Endothelial cell of umbilical vein (primary cell): ENCODE data around the gene LATS2. TPM values are rescaled to one million over a fixed set of nuclear protein-coding genes. Genes with fewer than 3 reads are reported as not detected.

Source experiments
- BruUV-seq: library from RNA; stranded (reverse); fragments of 400-500 nt; replicated peaks from 2 replicates; lab custom pipeline; 2021; lab: Mats Ljungman, UMichigan
- CTCF ChIA-PET: fragments of 300-600, 350-600 bp; sonication (Branson Sonifier 250); formaldehyde crosslinking; loops from one replicate; lab custom pipeline; 2021; ENCODE audit warnings: antibody characterized with exemption, inconsistent platforms; lab: Charles Lee
- POLR2A ChIA-PET: fragments of 300-600, 350-600 bp; sonication (Branson Sonifier 250); formaldehyde crosslinking; loops from one replicate; lab custom pipeline; 2021; ENCODE audit warnings: antibody characterized with exemption, inconsistent platforms; lab: Charles Lee
- DNase-seq: peaks from one replicate; pipeline ENCODE4 v3.0.0-alpha.2; 2011; ENCODE audit warnings: low read depth, low spot score
- FAIRE-seq: peaks from 2 replicates; lab custom pipeline; 2011; peaks lifted over from hg19 to GRCh38; lab: Jason Lieb, UNC
- H2AFZ ChIP-seq: 2 replicates; pipeline ENCODE4 v1.6.0; 2012; ENCODE audit warnings: low read depth, low read length, control low read depth, inconsistent platforms
- H3K27ac ChIP-seq: 2 replicates; pipeline ENCODE4 v1.5.1; 2011; ENCODE audit warnings: low read depth, mild to moderate bottlenecking, control low read depth, low read length, moderate library complexity; ENCODE audit not compliant: insufficient read depth
- H3K27me3 ChIP-seq, 2 experiments: 2 replicates each; pipeline versions ENCODE4 v1.6.0 to v1.6.1; 2011; ENCODE audit warnings: low read length in 2 of 2, mixed read lengths in 1 of 2; ENCODE audit not compliant: control insufficient read depth in 2 of 2, insufficient read depth in 2 of 2
- H3K36me3 ChIP-seq, 2 experiments: 2 replicates in 1 of 2; 3 replicates in 1 of 2; pipeline ENCODE4 v1.5.1; 2011; ENCODE audit warnings: low read length in 2 of 2, mild to moderate bottlenecking in 1 of 2, moderate library complexity in 1 of 2; ENCODE audit not compliant: control insufficient read depth in 2 of 2, insufficient read depth in 2 of 2; ENCODE audit errors: extremely low read depth in 1 of 2
- H3K4me1 ChIP-seq: 3 replicates; pipeline ENCODE4 v1.5.1; 2011; ENCODE audit warnings: mild to moderate bottlenecking, low read length; ENCODE audit not compliant: control insufficient read depth, insufficient read depth; ENCODE audit errors: extremely low read depth
- H3K4me2 ChIP-seq: 2 replicates; pipeline ENCODE4 v1.6.1; 2011; ENCODE audit warnings: low read length, control low read depth, mixed read lengths; ENCODE audit not compliant: insufficient read depth
- H3K4me3 ChIP-seq, 3 experiments: fragments of 200-600 bp in 1 of 3; sonication (generic), shearing (Covaris generic) in 1 of 3; replicated peaks in 1 of 3; 2 replicates each; pipeline ENCODE4 v1.5.1; 2011 to 2016; ENCODE audit warnings: control low read depth in 3 of 3, low read length in 3 of 3, mild to moderate bottlenecking in 2 of 3, inconsistent platforms in 1 of 3, low read depth in 1 of 3, moderate library complexity in 1 of 3; ENCODE audit not compliant: insufficient read depth in 1 of 3
- H3K79me2 ChIP-seq: 2 replicates; pipeline ENCODE4 v1.6.0; 2012; ENCODE audit warnings: low read length, inconsistent platforms; ENCODE audit not compliant: control insufficient read depth, insufficient read depth
- H3K9ac ChIP-seq: replicated peaks from 2 replicates; pipeline ENCODE3; 2011; ENCODE audit warnings: low read length, control low read depth; ENCODE audit not compliant: insufficient read depth; ENCODE audit errors: extremely low read depth
- H3K9me1 ChIP-seq: replicated peaks from 3 replicates; pipeline ENCODE4 v1.6.0; 2011; ENCODE audit warnings: mild to moderate bottlenecking, low read length; ENCODE audit not compliant: control insufficient read depth, insufficient read depth; ENCODE audit errors: extremely low read depth
- H3K9me3 ChIP-seq: replicated peaks from 2 replicates; pipeline ENCODE4 v1.5.1; 2012; ENCODE audit warnings: low read length, inconsistent platforms; ENCODE audit not compliant: control insufficient read depth, insufficient read depth
- H4K20me1 ChIP-seq: replicated peaks from 2 replicates; pipeline ENCODE3; 2011; ENCODE audit warnings: mild to moderate bottlenecking, low read length; ENCODE audit not compliant: control insufficient read depth, insufficient read depth; ENCODE audit errors: extremely low read depth
- CTCF ChIP-seq, 2 donors: IDR thresholded peaks; 1 replicate in 1 of 2; 2 replicates in 1 of 2; pipeline ENCODE4 v1.5.1; 2011; ENCODE audit warnings: low read length in 2 of 2, mild to moderate bottlenecking in 2 of 2, moderate library complexity in 2 of 2, control low read depth in 1 of 2, inconsistent platforms in 1 of 2, low read depth in 1 of 2; ENCODE audit not compliant: insufficient read depth in 1 of 2; ENCODE audit errors: extremely low read depth in 1 of 2
- EZH2 ChIP-seq: IDR thresholded peaks from 2 replicates; pipeline ENCODE4 v1.6.1; 2012; ENCODE audit warnings: borderline replicate concordance, low read depth, mild to moderate bottlenecking, moderate library complexity, low read length, inconsistent platforms; ENCODE audit not compliant: severe bottlenecking
- FOS ChIP-seq: IDR thresholded peaks from 2 replicates; pipeline ENCODE4 v1.6.1; 2011; ENCODE audit warnings: mild to moderate bottlenecking, low read length, moderate library complexity, borderline replicate concordance; ENCODE audit not compliant: insufficient read depth
- GATA2 ChIP-seq: IDR thresholded peaks from 2 replicates; pipeline ENCODE4 v1.7.0; 2011; ENCODE audit warnings: low read depth, mild to moderate bottlenecking, moderate library complexity, mixed read lengths, low read length; ENCODE audit not compliant: insufficient read length, insufficient read depth
- JUN ChIP-seq: IDR thresholded peaks from 2 replicates; pipeline ENCODE4 v1.6.1; 2011; ENCODE audit warnings: borderline replicate concordance, low read depth; ENCODE audit not compliant: insufficient read length, insufficient read depth
- MAX ChIP-seq: IDR thresholded peaks from 2 replicates; pipeline ENCODE4 v1.6.1; 2011; ENCODE audit not compliant: insufficient read depth, insufficient read length
- MYC ChIP-seq: IDR thresholded peaks from one replicate; pipeline ENCODE4 v1.6.1; 2011; ENCODE audit warnings: mild to moderate bottlenecking, low read depth, low read length
- POLR2A ChIP-seq: IDR thresholded peaks from 2 replicates; pipeline ENCODE4 v1.6.1; 2012; ENCODE audit warnings: low read depth, mild to moderate bottlenecking, control low read depth, low read length
- POLR2AphosphoS5 ChIP-seq: IDR thresholded peaks from 2 replicates; pipeline ENCODE4 v1.6.1; 2012; ENCODE audit warnings: low read depth, mild to moderate bottlenecking, control low read depth, low read length, moderate library complexity; ENCODE audit not compliant: insufficient read depth
- dilution Hi-C: fragments of 300-500 bp; cut with MboI; formaldehyde crosslinking; loops from one replicate; pipeline ENCODE4 v1.15.0; 2019; ENCODE audit warnings: low sequenced_read_pairs; ENCODE audit not compliant: extremely low pct_ligation_motif_present
- intact Hi-C: fragments of 100-400 bp; cut with micrococcal nuclease; formaldehyde crosslinking; loops from one replicate; pipeline ENCODE4 v1.10.0; 2022
- polyA plus RNA-seq, 4 experiments: library from polyadenylated mRNA; depleted of rRNA in 3 of 4; stranded (reverse) in 3 of 4; unstranded in 1 of 4; fragments of >200 nt; gene quantifications; 2 replicates each; pipeline versions ENCODE4 v1.2.1 to v1.2.3, GENCODE V29; 2011 to 2012; ENCODE audit warnings: missing spikeins in 1 of 4
- total RNA-seq: library from RNA; stranded (reverse); gene quantifications from 2 replicates; pipeline ENCODE4 v1.2.3, GENCODE V29; 2021

LATS2 gene
- total and polyA plus RNA-seq, 2 donors (not counting 3 experiments of a cell fraction or from before 2014, with no cell fraction given): 33.5 to 67.6 TPM

- CTCF ChIA-PET: interaction anchor here (1.2 kb wide), 1 partner anchor 10 kb away, joined by 3 read pairs; no protein-coding TSS in a partner anchor
- Histone ChIP-seq H3K4me2 (no peak overlapping the region), H3K4me1 (no peaks in the 10 kb centered on the region), H3K79me2 (no peaks in the 10 kb centered on the region), H3K9ac (no peak overlapping the region), H3K27me3 (no peaks in the 10 kb centered on the region), H3K27ac (no peak overlapping the region), H3K36me3 (no peaks in the 10 kb centered on the region), H3K9me1 (no peaks in the 10 kb centered on the region), H3K4me3 (no peak overlapping the region), H4K20me1 (no peaks in the 10 kb centered on the region), H3K9me3 (no peaks in the 10 kb centered on the region), H2AFZ (no peak overlapping the region)
- POLR2A ChIA-PET: no interaction called here
- intact Hi-C loops: no loop called here
- BruUV-seq: no TSS peak
- DNase-seq: no peak
- dilution Hi-C loops: no loop called here
- TF ChIP-seq POLR2AphosphoS5 (no peak), EZH2 (no peak), FOS (no peak), GATA2 (no peak), POLR2A (no peak), CTCF (IDR thresholded peaks at IDR 0.05; ENCODE audit: extremely low read depth in 1 of 2, insufficient read depth in 1 of 2, low read depth in 1 of 2, low read length in 2 of 2) (no peak), MAX (no peak), JUN (no peak), MYC (no peak)
- FAIRE-seq: no peak
Observed at GRCh38 chr13:21101865-21102576, 40.6 kb upstream of the LATS2 start.
